GM19193 (cell line): Measurements from ENCODE around the gene RFLNA.

Source experiments
- POLR2A ChIP-seq: IDR thresholded peaks from 4 replicates; pipeline ENCODE4 v1.6.1; 2011; ENCODE audit not compliant: insufficient read depth, insufficient read length; ENCODE audit errors: extremely low read depth

The RFLNA gene

DNA sequence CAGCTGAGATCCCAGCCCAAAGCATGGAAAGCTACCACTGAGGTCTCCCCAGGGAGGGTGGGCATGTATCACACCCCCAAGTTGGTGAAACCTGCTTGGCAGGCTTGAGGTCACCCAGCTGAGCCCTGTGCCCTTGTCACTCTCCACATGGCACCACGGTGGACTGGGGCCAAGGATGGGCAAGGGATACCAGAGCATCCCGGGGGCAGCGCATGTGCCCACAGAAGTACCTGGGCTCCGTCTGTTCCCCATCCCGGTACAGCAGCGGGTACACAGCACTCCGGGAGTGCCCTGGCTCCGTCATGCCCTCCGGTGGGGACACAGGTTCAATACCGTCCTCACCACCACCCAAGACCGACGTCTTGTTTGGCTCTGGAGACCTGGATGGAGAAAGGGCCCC is 38.0 kb downstream of the RFLNA start:
- TF ChIP-seq POLR2A: no peak

DNA sequence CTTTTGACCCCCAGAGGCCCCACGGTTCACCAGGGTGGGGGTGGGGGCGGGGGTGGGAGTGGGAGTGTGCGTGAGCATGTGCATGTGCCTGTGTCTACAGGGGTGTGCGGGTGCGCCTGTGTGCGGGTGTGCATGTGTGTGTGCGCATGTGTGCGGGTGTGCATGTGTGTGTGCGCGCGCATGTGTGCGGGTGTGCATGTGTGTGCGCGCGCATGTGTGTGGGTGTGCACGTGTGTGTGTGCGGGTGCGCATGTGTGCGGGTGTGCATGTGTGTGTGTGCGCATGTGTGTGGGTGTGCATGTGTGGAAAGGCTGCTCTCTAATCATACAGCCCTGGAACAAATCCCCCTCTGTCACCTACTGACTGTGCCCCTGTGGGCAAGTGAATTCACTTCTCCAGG is 38.8 kb downstream of the RFLNA start:
- TF ChIP-seq POLR2A: no peak

DNA sequence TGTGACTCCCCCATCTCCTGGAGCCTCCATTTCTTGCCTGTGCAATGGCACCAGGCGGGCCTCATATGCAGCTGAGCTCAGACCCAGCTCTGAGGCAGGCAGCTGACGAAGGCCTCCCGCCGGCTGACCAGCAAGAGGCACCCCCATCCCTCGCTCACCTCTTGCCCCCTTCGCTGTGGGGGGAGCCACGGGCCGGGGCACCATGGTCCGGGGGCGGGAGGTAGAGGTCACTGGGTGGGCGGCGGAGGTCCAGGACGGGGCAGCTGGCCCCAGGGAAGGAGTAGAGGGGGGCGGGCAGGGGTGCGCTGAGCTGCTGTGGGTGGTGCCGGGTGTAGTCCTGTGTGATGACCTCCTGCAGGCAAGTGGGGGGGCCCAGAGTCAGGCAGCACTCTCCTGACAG is 39.4 kb downstream of the RFLNA start:
- TF ChIP-seq POLR2A: no peak

DNA sequence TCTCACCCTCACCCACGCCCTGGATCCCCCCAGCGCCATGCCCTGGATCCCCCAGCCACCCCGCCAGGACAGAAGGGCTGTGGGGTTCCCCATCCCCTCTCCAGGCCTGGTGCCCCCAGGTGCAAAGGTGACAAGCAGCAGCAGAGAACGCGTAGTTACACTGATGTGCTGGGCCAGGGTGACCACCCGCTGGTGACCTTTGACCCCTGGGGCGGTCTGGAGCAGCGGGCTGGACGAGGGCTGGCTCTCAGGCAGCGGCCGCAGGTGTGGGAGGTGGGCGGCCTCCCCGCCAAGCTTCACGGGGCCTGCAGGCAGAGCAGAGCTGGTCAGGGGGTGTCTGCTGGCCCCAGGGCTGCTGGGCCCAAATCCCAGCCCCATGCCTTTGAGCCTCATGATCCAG is 40.1 kb downstream of the RFLNA start:
- TF ChIP-seq POLR2A: no peak

DNA sequence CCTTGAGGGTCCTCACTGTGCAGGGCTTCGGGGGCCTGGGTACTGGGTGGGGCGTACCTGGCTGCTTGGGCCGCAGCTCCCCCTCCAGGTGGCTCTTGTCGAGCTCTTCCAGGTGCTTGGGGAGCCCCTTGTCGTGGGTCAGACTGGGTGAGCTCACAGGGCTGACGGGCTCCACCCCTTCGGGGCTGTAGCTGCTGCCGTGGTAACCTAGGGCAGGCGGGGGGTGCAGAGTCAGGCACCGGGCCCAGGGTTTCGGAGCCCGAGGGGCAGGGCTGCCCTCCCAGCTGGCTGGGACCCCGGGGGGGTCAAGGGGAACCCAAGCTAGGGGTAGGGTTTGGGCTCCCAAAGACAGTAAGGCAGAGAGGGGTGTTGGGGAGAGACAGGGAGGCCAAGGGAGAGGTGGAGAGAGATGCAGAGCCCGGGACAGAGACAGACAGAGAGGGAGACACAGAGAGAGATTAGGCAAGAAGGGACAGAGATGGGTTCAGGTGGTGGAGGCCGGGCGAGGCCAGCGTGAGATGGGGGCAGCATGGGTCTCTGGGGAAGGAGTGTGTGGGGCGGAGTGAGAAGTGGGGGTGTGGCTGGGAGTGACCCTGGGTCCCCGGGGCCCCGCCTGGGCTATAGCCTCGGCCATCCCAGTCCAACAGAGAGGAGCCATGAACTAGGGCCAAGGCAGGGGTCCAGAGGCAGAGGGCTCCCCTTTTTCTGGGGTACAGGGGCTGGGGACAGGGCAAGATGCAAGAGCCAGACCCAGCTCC is 40.7 kb downstream of the RFLNA start:
- TF ChIP-seq POLR2A: no peak

DNA sequence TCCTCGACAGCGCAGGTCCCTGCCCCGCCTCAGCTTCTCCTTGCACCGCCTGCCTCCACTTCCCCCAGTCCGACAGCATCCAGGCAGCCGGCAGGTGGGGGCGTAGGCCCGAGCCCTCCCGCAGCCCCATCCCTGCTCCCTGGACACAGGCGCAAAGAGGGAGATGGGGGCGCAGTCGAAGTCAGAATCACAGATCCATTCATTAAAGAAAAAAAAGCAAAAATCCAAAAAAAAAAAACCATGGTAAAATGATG is 41.2 kb downstream of the RFLNA start:
- no peak for TF ChIP-seq POLR2A

DNA sequence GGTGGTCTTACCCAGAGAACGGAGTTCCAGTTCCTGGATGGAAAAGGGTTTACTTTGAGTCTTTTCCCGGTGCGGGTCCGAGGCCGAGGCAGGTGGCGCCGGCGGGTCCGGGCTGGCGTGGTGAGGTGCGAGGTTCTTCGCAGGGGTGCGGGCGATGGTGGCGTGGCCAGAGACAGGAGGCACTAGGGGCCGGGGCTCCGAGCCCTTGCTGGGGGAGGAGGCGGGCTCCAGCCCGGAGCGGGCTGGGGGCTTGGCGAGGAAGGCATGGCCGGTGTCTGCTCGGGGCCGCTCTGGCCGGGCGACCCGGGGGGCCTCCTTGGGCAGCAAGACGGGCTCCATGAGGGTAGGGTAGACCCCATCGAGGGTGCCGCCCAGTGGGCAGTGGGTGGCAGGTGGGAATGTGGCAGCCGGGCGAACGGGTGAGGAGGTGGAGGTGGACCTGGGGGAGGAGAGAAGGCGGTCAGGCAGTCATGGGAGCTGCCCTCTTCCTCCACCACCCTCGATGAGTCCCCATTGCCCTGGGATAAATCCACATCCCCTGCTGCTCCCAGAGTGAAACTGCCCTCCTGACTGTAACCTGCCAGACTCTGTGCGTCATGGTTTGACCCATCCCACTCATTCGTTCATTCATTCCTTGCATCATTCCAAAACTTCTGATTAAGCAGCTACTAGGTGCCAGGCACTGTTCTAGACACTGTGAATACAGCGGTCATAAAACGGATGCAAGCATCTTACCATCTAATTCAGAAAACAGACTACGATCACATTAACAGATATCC is 42.0 kb downstream of the RFLNA start:
- no peak for TF ChIP-seq POLR2A

DNA sequence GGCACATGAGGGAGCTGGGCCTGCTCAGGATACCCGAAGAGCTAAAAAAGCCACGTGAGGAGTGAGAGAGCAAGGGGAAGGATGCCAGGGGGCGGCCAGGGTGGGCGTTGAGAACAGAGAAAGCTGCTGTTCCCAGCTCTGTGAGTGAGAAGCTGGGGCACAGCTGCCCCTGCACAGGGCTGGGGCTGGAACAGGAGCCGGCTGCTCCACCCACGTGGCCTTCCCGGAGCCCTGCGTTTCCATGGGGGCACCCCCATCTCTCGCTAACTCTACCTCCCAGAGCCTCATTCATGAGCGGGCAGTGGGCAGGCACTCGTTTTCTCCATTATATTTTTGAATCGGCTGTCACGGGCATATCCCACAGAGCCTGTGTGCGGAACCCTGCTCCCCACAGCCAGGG is 42.7 kb downstream of the RFLNA start:
- no peak for TF ChIP-seq POLR2A

DNA sequence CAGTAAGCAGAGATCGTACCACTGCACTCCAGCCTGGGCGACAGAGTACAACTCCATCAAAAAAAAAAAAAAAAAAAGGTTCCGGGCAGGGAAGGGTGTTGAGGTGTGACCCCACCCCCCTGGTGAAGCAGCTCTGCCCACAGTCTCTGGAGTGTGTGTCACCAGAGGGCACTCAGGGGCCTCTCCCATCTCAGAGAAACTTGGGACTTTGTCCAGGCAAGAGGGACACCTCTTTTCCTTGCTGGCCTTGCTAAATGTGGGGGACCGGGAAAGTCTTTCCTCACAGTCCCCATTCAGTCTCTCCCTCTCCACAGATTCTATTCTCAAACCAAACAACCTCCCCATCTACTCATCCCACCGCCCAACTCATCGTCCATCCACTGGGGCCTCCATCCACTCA is 43.6 kb downstream of the RFLNA start:
- no peak for TF ChIP-seq POLR2A

DNA sequence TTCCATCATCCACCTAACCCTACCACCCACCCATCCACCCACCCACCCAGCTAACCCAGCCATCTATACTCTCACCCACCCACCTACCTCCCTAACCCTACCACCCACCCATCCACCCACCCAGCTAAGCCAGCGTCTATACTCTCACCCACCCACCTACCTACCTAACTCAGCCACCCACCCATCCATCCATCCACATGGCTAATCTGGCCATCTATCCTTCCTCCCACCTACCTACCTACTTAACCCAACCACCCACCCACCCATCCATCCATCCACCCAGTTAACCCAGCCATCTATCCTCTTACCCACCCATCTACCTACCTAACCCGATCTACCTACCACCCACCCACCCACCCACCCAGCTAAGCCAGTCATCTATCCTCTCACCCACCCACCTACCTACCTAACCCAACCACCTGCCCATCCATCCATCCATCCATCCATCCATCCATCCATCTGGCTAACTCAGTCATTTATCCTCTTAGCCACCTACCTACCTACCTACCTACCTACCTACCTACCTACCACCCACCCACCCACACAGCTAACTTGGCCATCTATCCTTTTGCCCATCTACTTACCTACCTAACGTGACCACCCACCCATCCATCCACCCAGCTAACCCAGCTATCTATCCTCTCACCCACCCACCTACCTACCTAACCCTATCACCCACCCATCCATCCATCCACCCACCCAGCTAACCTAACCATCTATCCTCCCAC is 44.1 kb downstream of the RFLNA start:
- TF ChIP-seq POLR2A: no peak

DNA sequence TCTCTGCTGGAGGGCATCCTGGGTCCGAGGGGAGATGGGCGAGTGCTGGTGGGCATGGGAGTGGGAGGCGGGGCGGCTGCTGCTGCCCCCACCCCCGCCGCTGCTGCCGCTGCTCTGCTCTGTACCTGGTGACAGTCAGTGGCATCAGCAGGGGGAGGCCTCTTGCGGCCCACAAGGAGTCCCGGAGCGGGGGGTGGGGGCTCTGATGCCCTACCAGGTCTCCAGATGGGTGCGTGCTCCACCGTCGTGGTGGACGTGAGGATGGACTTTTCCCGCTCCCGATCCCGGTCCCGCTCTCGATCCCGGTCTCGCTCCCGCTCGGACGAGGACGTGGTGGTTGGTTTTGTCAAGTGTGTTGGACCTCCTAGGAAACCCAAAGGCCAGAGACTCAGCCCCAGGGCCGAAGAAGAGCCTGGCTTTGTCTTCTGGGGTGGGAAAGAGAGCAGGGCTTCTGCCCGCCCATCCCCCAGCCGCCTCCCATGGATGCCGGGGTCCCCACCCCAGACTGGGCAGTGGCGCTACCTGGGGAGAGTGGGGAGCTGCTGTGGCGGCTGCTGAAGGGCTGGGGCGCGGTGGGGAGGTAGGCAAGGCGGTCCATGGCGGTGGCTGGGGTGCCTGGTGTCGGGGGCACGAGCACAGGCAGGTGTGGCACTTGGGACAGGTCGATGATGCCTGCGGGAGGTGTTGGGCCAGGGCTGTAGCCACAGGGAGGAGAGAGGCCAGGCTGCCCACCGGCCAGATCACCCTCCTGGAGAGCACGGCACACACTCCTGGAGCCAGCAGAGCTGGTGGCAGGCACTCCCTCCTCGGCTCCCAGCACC is 45.4 kb downstream of the RFLNA start:
- TF ChIP-seq POLR2A: no peak

DNA sequence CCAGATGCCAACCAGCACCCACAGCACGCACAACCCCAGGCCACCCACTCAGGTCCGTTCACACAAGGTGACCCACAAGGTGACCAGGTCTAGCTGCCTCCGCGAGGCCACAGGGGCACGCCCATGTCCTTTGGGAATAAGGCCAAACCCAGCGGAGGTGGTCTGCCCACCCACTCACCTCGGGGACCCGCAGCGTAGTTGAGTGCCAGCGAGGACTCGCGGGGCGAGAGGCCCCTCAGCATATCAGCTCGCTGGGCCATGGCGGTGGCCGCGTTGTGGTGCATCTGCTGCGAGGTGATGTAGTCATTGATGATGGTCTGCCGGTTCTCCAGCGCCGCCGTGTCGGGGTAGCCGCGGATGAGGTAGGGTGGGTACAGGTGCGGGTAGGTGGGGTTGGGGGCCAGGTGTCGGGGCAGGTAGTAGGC is 46.8 kb downstream of the RFLNA start:
- no peak for TF ChIP-seq POLR2A

DNA sequence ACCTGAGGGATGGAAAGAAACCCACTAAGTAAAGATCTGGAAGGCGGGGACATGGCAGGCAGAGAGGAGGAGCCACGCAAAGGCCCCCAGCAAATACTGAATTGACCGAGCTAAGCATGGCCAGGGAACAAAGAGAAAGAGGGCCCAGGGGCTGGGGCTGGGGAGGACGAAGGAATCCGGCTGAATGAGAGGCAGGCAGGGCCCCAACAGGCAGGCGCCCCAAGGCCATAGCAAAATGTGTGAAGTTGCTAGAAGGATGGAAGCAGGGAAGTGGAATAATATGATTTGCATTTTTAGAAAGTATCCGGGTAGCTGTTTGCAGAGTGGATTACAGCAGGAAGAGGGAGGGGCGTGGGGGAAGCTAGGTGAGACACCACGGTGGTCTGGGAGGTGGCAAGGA is 49.1 kb downstream of the RFLNA start:
- TF ChIP-seq POLR2A: no peak

DNA sequence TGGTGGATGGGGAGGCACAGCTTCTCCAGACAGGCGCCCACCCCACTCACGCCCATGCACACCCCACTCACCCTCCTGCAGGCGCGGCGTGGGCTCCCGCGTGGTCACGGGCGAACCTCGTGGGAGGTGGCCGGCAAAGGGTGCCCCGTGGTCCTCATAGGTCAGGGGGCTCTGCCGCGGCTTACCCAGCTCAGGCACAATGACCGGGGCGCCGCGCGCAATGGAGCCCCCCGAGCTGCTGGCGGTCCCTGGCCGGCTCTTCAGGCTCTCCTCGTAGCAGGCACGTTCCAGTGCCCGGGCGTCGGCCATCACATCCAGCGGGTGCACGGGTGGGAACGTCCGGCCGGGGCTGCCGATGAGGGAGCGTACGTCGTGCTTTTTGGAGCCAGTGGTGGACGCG is 49.6 kb downstream of the RFLNA start:
- TF ChIP-seq POLR2A: no peak

DNA sequence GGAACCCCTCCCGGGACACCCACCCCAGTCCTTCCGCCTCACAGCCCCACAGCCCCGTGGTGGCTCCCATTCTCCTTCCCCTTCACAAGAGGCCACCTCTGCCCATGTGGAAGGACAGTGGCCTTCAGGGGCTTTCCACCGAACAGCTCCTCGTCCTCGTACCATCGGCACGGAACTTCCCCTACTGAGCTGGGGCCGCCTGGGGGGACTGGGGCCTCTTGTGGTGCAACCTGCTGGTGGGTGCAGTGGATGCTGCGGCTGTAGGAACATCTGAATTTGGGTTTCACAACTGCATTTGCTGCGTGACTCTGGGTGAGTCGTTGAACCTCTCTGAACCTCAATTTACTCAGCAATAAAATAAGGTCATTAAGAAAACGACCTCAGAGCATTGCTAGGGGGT is 50.9 kb downstream of the RFLNA start:
- TF ChIP-seq POLR2A: no peak
